Panc1 (cell line): ENCODE results near the gene DNAJC4. TPM values are rescaled to one million over a fixed set of nuclear protein-coding genes. Genes with fewer than 3 reads are reported as not detected.
A peak's percentile ranks its signal among the peaks of the same experiment; 100 is the strongest.

ENCODE experiments used
- ATAC-seq: fragments of 200-7000 bp; cut with Tn5 transposase; 2 replicates; pipeline ENCODE4 v1.9.1; 2020; ENCODE audit warnings: mild to moderate bottlenecking, moderate library complexity
- BruUV-seq: library from RNA; stranded (reverse); fragments of 400-500 nt; replicated peaks from 2 replicates; lab custom pipeline; 2021; lab: Mats Ljungman, UMichigan
- CTCF ChIA-PET: fragments of 300-600 bp; sonication (Branson Sonifier 250); formaldehyde crosslinking; loops from one replicate; lab custom pipeline; 2022; ENCODE audit warnings: antibody characterized with exemption; lab: Charles Lee
- POLR2A ChIA-PET: fragments of 300-600 bp; sonication (Branson Sonifier 250); formaldehyde crosslinking; loops from one replicate; lab custom pipeline; 2022; ENCODE audit warnings: antibody characterized with exemption; lab: Charles Lee
- DNase-seq: peaks from one replicate; pipeline ENCODE4 v3.0.0-alpha.2; 2010; ENCODE audit warnings: low read depth, low spot score
- H3K27ac ChIP-seq: 2 replicates; pipeline ENCODE4 v1.5.1; 2011; ENCODE audit warnings: mild to moderate bottlenecking, low read length, inconsistent platforms
- H3K27me3 ChIP-seq: fragments of 200-500 bp; sonication (Bioruptor generic); 2 replicates; pipeline ENCODE4 v1.6.0; 2014; ENCODE audit warnings: low read length, inconsistent platforms; ENCODE audit not compliant: control insufficient read depth, insufficient read depth
- H3K36me3 ChIP-seq: fragments of 200-500 bp; sonication (Bioruptor generic); 2 replicates; pipeline ENCODE4 v1.5.1; 2014; ENCODE audit warnings: inconsistent platforms, mild to moderate bottlenecking, low read length, moderate library complexity; ENCODE audit not compliant: control insufficient read depth, insufficient read depth
- H3K4me1 ChIP-seq: 2 replicates; pipeline ENCODE4 v1.5.1; 2011; ENCODE audit warnings: inconsistent platforms, mild to moderate bottlenecking, low read length, moderate library complexity; ENCODE audit not compliant: control insufficient read depth, insufficient read depth
- H3K4me3 ChIP-seq, 2 experiments: 2 replicates each; pipeline ENCODE4 v1.5.1; 2011 to 2012; ENCODE audit warnings: low read depth in 2 of 2, low read length in 2 of 2, mild to moderate bottlenecking in 2 of 2, inconsistent platforms in 1 of 2, moderate library complexity in 1 of 2
- H3K9me3 ChIP-seq: fragments of 200-500 bp; sonication (Bioruptor generic); 2 replicates; pipeline ENCODE4 v1.5.1; 2014; ENCODE audit warnings: low read depth, mild to moderate bottlenecking, inconsistent platforms, low read length, moderate library complexity; ENCODE audit not compliant: control insufficient read depth, insufficient read depth
- CTCF ChIP-seq: fragments of 450-650 bp; IDR thresholded peaks from 2 replicates; pipeline ENCODE4 v1.5.1; 2017; ENCODE audit warnings: mild to moderate bottlenecking
- POLR2AphosphoS5 ChIP-seq: IDR thresholded peaks from 2 replicates; pipeline ENCODE4 v1.6.1; 2012; ENCODE audit warnings: mild to moderate bottlenecking, low read depth, low read length, moderate library complexity
- SIN3A ChIP-seq: IDR thresholded peaks from 2 replicates; pipeline ENCODE4 v1.6.1; 2012; ENCODE audit warnings: low read depth, mild to moderate bottlenecking, low read length, moderate library complexity, borderline replicate concordance; ENCODE audit not compliant: insufficient read depth
- TCF7L2 ChIP-seq: IDR thresholded peaks from 2 replicates; pipeline ENCODE4 v1.6.1; 2011; ENCODE audit warnings: mild to moderate bottlenecking, low read depth, low read length, inconsistent platforms
- in situ Hi-C: cut with HindIII; loops from 2 replicates; pipeline ENCODE4 v1.10.0; 2016; ENCODE audit warnings: low sequenced_read_pairs, low pct_unique_long_range_greater_than_20kb
- intact Hi-C: fragments of 100-400 bp; cut with micrococcal nuclease; formaldehyde crosslinking; loops from one replicate; pipeline ENCODE4 v1.10.0; 2022; ENCODE audit not compliant: unreplicated experiment
- total RNA-seq: library from RNA; stranded (reverse); gene quantifications from one replicate; pipeline ENCODE4 v1.2.1, GENCODE V29; 2021; ENCODE audit not compliant: unreplicated experiment
- TF ChIP-seq, protein P1 (sequence below), 2 experiments: IDR thresholded peaks; 2 replicates each; pipeline ENCODE4 v1.6.1; 2011 to 2012; ENCODE audit warnings: low read depth in 2 of 2, control low read depth in 1 of 2, low read length in 1 of 2, mild to moderate bottlenecking in 1 of 2, moderate library complexity in 1 of 2; ENCODE audit not compliant: insufficient read depth in 1 of 2

Gene DNAJC4
- total RNA-seq, 1 experiment from 2014 or later = 41.0 TPM

- in situ Hi-C loops (no loop called here), intact Hi-C loops (no loop called here)
- Histone ChIP-seq H3K4me1 (peaks cover 13% of the 10 kb centered on the region), H3K27me3 (no peaks in the 10 kb centered on the region), H3K27ac (peak overlapping the region; percentile 98), H3K9me3 (no peaks in the 10 kb centered on the region), H3K4me3 (peak overlapping the region; percentile 69 to 91), H3K36me3 (no peaks in the 10 kb centered on the region; the same call in 1 of the 2 replicates)
- peak; percentile 91 for ATAC-seq
- peak; percentile 98 for DNase-seq
- BruUV-seq = no TSS peak
- CTCF ChIA-PET = interaction anchor here (0.9 to 1.0 kb wide), 2 partner anchors 19 to 31 kb away, joined by 3 to 4 read pairs; partner anchors contain the start of gene PLCB3
- TF ChIP-seq POLR2AphosphoS5 (peak; percentile 94), SIN3A (peak; percentile 89; the same call in 1 of the 2 replicates), CTCF (no peak), TCF7L2 (peak; percentile 69)
- TF ChIP-seq, protein P1, sequence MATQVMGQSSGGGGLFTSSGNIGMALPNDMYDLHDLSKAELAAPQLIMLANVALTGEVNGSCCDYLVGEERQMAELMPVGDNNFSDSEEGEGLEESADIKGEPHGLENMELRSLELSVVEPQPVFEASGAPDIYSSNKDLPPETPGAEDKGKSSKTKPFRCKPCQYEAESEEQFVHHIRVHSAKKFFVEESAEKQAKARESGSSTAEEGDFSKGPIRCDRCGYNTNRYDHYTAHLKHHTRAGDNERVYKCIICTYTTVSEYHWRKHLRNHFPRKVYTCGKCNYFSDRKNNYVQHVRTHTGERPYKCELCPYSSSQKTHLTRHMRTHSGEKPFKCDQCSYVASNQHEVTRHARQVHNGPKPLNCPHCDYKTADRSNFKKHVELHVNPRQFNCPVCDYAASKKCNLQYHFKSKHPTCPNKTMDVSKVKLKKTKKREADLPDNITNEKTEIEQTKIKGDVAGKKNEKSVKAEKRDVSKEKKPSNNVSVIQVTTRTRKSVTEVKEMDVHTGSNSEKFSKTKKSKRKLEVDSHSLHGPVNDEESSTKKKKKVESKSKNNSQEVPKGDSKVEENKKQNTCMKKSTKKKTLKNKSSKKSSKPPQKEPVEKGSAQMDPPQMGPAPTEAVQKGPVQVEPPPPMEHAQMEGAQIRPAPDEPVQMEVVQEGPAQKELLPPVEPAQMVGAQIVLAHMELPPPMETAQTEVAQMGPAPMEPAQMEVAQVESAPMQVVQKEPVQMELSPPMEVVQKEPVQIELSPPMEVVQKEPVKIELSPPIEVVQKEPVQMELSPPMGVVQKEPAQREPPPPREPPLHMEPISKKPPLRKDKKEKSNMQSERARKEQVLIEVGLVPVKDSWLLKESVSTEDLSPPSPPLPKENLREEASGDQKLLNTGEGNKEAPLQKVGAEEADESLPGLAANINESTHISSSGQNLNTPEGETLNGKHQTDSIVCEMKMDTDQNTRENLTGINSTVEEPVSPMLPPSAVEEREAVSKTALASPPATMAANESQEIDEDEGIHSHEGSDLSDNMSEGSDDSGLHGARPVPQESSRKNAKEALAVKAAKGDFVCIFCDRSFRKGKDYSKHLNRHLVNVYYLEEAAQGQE (IDR thresholded peaks at IDR 0.05; ENCODE audit: insufficient read depth in 1 of 2, low read depth in 2 of 2, low read length in 1 of 2) = no peak
- POLR2A ChIA-PET = interaction anchor here (0.6 to 1.0 kb wide), 5 partner anchors 17 to 274 kb away, joined by 3 to 6 read pairs (median 3); partner anchors contain the start of gene PRDX5
Measured at GRCh38 chr11:64269540-64270220, 39.3 kb downstream of the DNAJC4 start.

DNA sequence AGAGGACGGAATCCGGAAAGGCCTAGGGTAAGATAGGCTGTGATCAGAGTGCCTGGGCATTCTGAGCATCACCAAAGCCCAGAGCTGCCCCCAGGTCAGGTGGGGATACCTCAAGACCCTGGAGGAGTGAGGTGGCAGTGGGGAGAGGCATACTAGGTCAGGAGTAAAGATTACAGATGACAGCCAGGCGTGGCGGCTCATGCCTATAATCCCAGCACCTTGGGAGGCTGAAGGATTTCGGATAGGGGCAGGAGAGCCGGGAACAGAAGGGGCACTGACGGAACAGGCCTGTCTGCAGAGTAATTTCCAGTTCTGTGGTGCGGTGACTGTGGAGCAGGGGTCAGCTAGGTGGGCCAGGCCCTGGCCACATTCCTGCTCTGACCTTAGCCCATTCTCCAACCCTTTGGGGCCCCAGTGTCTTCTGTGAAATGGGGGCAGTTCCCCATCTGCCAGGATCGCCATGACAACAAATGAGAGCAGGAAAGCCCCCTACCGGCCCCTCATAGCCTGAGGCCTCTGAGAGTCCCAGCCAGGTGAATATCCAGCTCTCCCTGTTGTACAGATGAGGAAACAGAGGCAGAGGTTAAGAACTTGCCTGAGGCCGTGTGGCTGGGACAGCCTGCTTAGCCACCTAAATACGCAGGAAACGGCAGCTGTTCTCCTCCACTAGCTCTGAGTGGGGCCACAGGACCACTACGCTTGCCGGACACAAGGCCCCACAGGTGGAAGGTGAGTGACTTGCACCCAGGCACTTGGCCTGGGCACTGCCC, 44.9 kb downstream of the DNAJC4 start:
- H3K9me3 ChIP-seq = no peaks in the 10 kb centered on the region
- no peaks in the 10 kb centered on the region for H3K4me1 ChIP-seq
- intact Hi-C loops = no loop called here
- no peaks in the 10 kb centered on the region for H3K27me3 ChIP-seq
- no peaks in the 10 kb centered on the region; the same call in 1 of the 2 replicates for H3K36me3 ChIP-seq
- in situ Hi-C loops = no loop called here
- ChIA-PET POLR2A (interaction anchor here (1.0 kb wide), 1 partner anchor 9 kb away, joined by 3 read pairs; the partner anchor contains the start of gene BAD), CTCF (no interaction called here)
- ATAC-seq (no peak), DNase-seq (no peak)
- BruUV-seq = no TSS peak
- TF ChIP-seq TCF7L2 (no peak), CTCF (no peak), POLR2AphosphoS5 (no peak), SIN3A (no peak)
- TF ChIP-seq, protein P1 (IDR thresholded peaks at IDR 0.05; ENCODE audit: insufficient read depth in 1 of 2, low read depth in 2 of 2, low read length in 1 of 2) = no peak
- no peak overlapping the region for H3K4me3 ChIP-seq
- no peak overlapping the region for H3K27ac ChIP-seq
